GM12801 (cell line): Measurements from ENCODE around the gene SLC6A19.

Experiments
- CTCF ChIP-seq: IDR thresholded peaks from one replicate; pipeline ENCODE4 v1.5.1; 2011; ENCODE audit warnings: control low read depth; ENCODE audit not compliant: insufficient read length; ENCODE audit errors: extremely low read depth

The SLC6A19 gene

GRCh38 chr5:1224631-1225030, 23.2 kb downstream of the SLC6A19 start:
- TF ChIP-seq CTCF = no peak

GRCh38 chr5:1225081-1225480, 23.7 kb downstream of the SLC6A19 start, which contains the start of gene SLC6A18:
TSS of gene SLC6A18 (plus strand) at chr5:1225381. CDS start at chr5:1225478, 97 bp downstream.
- no peak for TF ChIP-seq CTCF

GRCh38 chr5:1226231-1226630, 24.8 kb downstream of the SLC6A19 start:
- no peak for TF ChIP-seq CTCF

GRCh38 chr5:1226839-1227581, 25.6 kb downstream of the SLC6A19 start:
- no peak for TF ChIP-seq CTCF

GRCh38 chr5:1227667-1228066, 26.3 kb downstream of the SLC6A19 start:
- TF ChIP-seq CTCF = no peak

GRCh38 chr5:1228120-1228519, 26.7 kb downstream of the SLC6A19 start:
- TF ChIP-seq CTCF = no peak

GRCh38 chr5:1229822-1230221, 28.4 kb downstream of the SLC6A19 start:
- no peak for TF ChIP-seq CTCF
